Right atrium auricular region (tissue), 2 donors: ENCODE measurements around the gene AGPS. TPM values are rescaled to one million over a fixed set of nuclear protein-coding genes. Genes with fewer than 3 reads are reported as not detected.

ENCODE experiments used
- DNase-seq: peaks from one replicate; pipeline ENCODE4 v3.0.0-alpha.2; 2019; ENCODE audit warnings: low spot score
- H3K27ac ChIP-seq, 2 donors: fragments of 200-600 bp; sonication (generic); 1 replicate in 1 of 2; 2 replicates in 1 of 2; pipeline ENCODE4 v1.5.1; 2016 to 2019
- H3K27me3 ChIP-seq, 2 donors: fragments of 200-600 bp; sonication (generic); one replicate each; pipeline versions ENCODE4 v1.5.1 to v1.6.0; 2017 to 2019
- H3K36me3 ChIP-seq: fragments of 200-600 bp; sonication (generic); one replicate; pipeline ENCODE4 v1.5.1; 2016
- H3K4me1 ChIP-seq, 2 donors: fragments of 200-600 bp; sonication (generic); one replicate each; pipeline versions ENCODE4 v1.5.1 to v1.6.0; 2017 to 2019
- H3K4me3 ChIP-seq, 2 donors: fragments of 200-600 bp; sonication (generic); 1 replicate in 1 of 2; 2 replicates in 1 of 2; pipeline ENCODE4 v1.5.1; 2017 to 2019; ENCODE audit warnings: mild to moderate bottlenecking in 1 of 2, moderate library complexity in 1 of 2
- H3K9me3 ChIP-seq, 2 donors: fragments of 200-600 bp; sonication (generic); one replicate each; pipeline ENCODE4 v1.5.1; 2019
- CTCF ChIP-seq, 2 donors: fragments of 200-600 bp; sonication (generic); IDR thresholded peaks; one replicate each; pipeline ENCODE4 v1.5.1; 2019; ENCODE audit warnings: antibody characterized with exemption in 2 of 2
- total RNA-seq, 2 donors: library from RNA; depleted of rRNA; stranded (reverse); fragments of >200 nt; gene quantifications; one replicate each; pipeline ENCODE4 v1.1.0, GENCODE V29; 2016

The AGPS gene
- total RNA-seq, 2 donors from 2014 or later, result 12.3 to 17.8 TPM

GRCh38 chr2:177465400-177466138, 73.0 kb downstream of the AGPS start:
- H3K4me3 ChIP-seq, result no peak overlapping the region
- H3K36me3 ChIP-seq, result peaks cover 20% of the 10 kb centered on the region
- H3K4me1 ChIP-seq, result no peaks in the 10 kb centered on the region
- no peak for DNase-seq
- TF ChIP-seq CTCF (IDR thresholded peaks at IDR 0.05), result no peak
- no peaks in the 10 kb centered on the region for H3K9me3 ChIP-seq
- H3K27ac ChIP-seq, result no peak overlapping the region
- no peaks in the 10 kb centered on the region for H3K27me3 ChIP-seq

GRCh38 chr2:177466337-177467195, 74.0 kb downstream of the AGPS start:
- no peak overlapping the region for H3K4me3 ChIP-seq
- TF ChIP-seq CTCF (IDR thresholded peaks at IDR 0.05), result no peak
- DNase-seq, result no peak
- H3K36me3 ChIP-seq, result peaks cover 20% of the 10 kb centered on the region
- H3K27ac ChIP-seq, result no peak overlapping the region
- no peaks in the 10 kb centered on the region for H3K4me1 ChIP-seq
- no peaks in the 10 kb centered on the region for H3K27me3 ChIP-seq
- H3K9me3 ChIP-seq, result peaks cover 1 to 5% of the 10 kb centered on the region in 2 donors

GRCh38 chr2:177467646-177468045, 75.1 kb downstream of the AGPS start:
- Histone ChIP-seq H3K4me1 (no peaks in the 10 kb centered on the region), H3K9me3 (peaks cover 7 to 16% of the 10 kb centered on the region in 2 donors), H3K27ac (no peak overlapping the region), H3K4me3 (no peak overlapping the region), H3K36me3 (peaks cover 20% of the 10 kb centered on the region), H3K27me3 (no peaks in the 10 kb centered on the region)
- TF ChIP-seq CTCF (IDR thresholded peaks at IDR 0.05), result no peak
- DNase-seq, result no peak

GRCh38 chr2:177471990-177472389, 79.4 kb downstream of the AGPS start:
- H3K9me3 ChIP-seq, result peaks cover 7 to 19% of the 10 kb centered on the region in 2 donors
- H3K27ac ChIP-seq, result no peak overlapping the region
- H3K27me3 ChIP-seq, result no peaks in the 10 kb centered on the region
- H3K4me1 ChIP-seq, result no peaks in the 10 kb centered on the region
- no peak for TF ChIP-seq CTCF (IDR thresholded peaks at IDR 0.05)
- H3K36me3 ChIP-seq, result no peaks in the 10 kb centered on the region
- H3K4me3 ChIP-seq, result no peak overlapping the region
- no peak for DNase-seq

GRCh38 chr2:177474301-177474700, 81.7 kb downstream of the AGPS start:
- H3K27ac ChIP-seq, result no peak overlapping the region
- H3K27me3 ChIP-seq, result no peaks in the 10 kb centered on the region
- peaks cover 7 to 19% of the 10 kb centered on the region in 2 donors for H3K9me3 ChIP-seq
- no peaks in the 10 kb centered on the region for H3K4me1 ChIP-seq
- no peak for DNase-seq
- H3K4me3 ChIP-seq, result no peak overlapping the region
- TF ChIP-seq CTCF (IDR thresholded peaks at IDR 0.05), result no peak
- no peaks in the 10 kb centered on the region for H3K36me3 ChIP-seq
